A549 (cell line): ENCODE measurements around the gene ATP9A. TPM values are rescaled to one million over a fixed set of nuclear protein-coding genes. Genes with fewer than 3 reads are reported as not detected.
A peak's percentile ranks its signal among the peaks of the same experiment; 100 is the strongest.
"Not testable (repeated sequence)": the region's sequence is repeated elsewhere in the genome, so short reads cannot be mapped to it uniquely, and the experiment has no call there.

Experiments
- ATAC-seq, 2 experiments: fragments of 200-7000 bp in 1 of 2; fragments of >200 bp in 1 of 2; cut with Nextera tagmentation in 1 of 2; cut with Tn5 transposase in 1 of 2; 3 replicates each; pipeline versions ENCODE4 v1.8.0 to v1.9.1; 2018 to 2020; ENCODE audit warnings: mild to moderate bottlenecking in 1 of 2, moderate library complexity in 1 of 2
- CTCF ChIA-PET: fragments of 300-600 bp; sonication (Branson Sonifier 250); formaldehyde crosslinking; extraction: SDS; loops from one replicate; lab custom pipeline; 2021; ENCODE audit warnings: antibody characterized with exemption, inconsistent platforms; lab: Yijun Ruan, JAX
- POLR2A ChIA-PET: fragments of 350-600 bp; formaldehyde crosslinking; extraction: SDS; loops from one replicate; lab custom pipeline; 2021; ENCODE audit warnings: antibody characterized with exemption, inconsistent platforms; lab: Yijun Ruan, JAX
- DNase-seq, 2 experiments: peaks; one replicate each; pipeline versions ENCODE4 v3.0.0 to v3.0.0-alpha.2; 2011 to 2016; ENCODE audit warnings: low read depth in 1 of 2, low spot score in 1 of 2
- FAIRE-seq: peaks from 2 replicates; lab custom pipeline; 2011; peaks lifted over from hg19 to GRCh38; lab: Jason Lieb, UNC
- H3K27ac ChIP-seq, 2 experiments: fragments of >200 bp; sonication (Bioruptor Twin); formaldehyde crosslinking; 3 replicates each; pipeline ENCODE4 v1.5.1; 2016 to 2017
- H3K4me1 ChIP-seq: fragments of >200 bp; sonication (Bioruptor Twin); formaldehyde crosslinking; 3 replicates; pipeline ENCODE4 v1.6.1; 2016
- H3K4me2 ChIP-seq: fragments of >200 bp; sonication (Bioruptor Twin); formaldehyde crosslinking; 3 replicates; pipeline ENCODE4 v1.6.1; 2016
- H3K4me3 ChIP-seq: fragments of >200 bp; sonication (Bioruptor Twin); formaldehyde crosslinking; 3 replicates; pipeline ENCODE4 v1.5.1; 2016
- H3K9me3 ChIP-seq: fragments of >200 bp; sonication (Bioruptor Twin); formaldehyde crosslinking; 3 replicates; pipeline ENCODE4 v1.6.1; 2016
- CBX2 ChIP-seq: fragments of 200-600 bp; sonication (generic); IDR thresholded peaks from 2 replicates; pipeline ENCODE4 v1.6.1; 2016; ENCODE audit warnings: low read depth, mild to moderate bottlenecking, borderline replicate concordance
- EHF ChIP-seq: fragments of 250-450 bp; sonication (Bioruptor Pico); IDR thresholded peaks from 2 replicates; pipeline ENCODE4 v1.5.0; 2020; ENCODE audit warnings: mild to moderate bottlenecking
- ESRRA ChIP-seq: fragments of 150-350 bp; IDR thresholded peaks from 2 replicates; pipeline ENCODE4 v1.6.1; 2014; ENCODE audit warnings: mild to moderate bottlenecking, low read length, borderline replicate concordance
- FOSL2 ChIP-seq, 2 experiments: fragments of 450-650 bp in 1 of 2; fragments of >200 bp in 1 of 2; sonication (Bioruptor Twin) in 1 of 2; formaldehyde crosslinking; IDR thresholded peaks; 2 replicates each; pipeline versions ENCODE4 v1.5.0 to v1.6.1; 2016 to 2020; ENCODE audit warnings: mild to moderate bottlenecking in 1 of 2, moderate library complexity in 1 of 2
- HEYL ChIP-seq: fragments of 250-450 bp; sonication (Bioruptor Pico); IDR thresholded peaks from 2 replicates; pipeline ENCODE4 v1.8.0; 2021; ENCODE audit warnings: mild to moderate bottlenecking, moderate library complexity
- JUN ChIP-seq, 2 experiments: fragments of >200 bp; sonication (Bioruptor Twin); formaldehyde crosslinking; IDR thresholded peaks; 2 replicates in 1 of 2; 3 replicates in 1 of 2; pipeline ENCODE4 v1.6.1; 2016 to 2017
- KDM1A ChIP-seq: fragments of 200-600 bp; sonication (generic); IDR thresholded peaks from 2 replicates; pipeline ENCODE4 v1.6.1; 2016; ENCODE audit warnings: low read depth, mild to moderate bottlenecking
- POLR2AphosphoS2 ChIP-seq: conservative IDR thresholded peaks from 2 replicates; pipeline ENCODE4 v1.6.1; 2012; ENCODE audit warnings: low read length, improper control_type of control experiment, inconsistent platforms
- RAD21 ChIP-seq, 2 experiments: fragments of >200 bp in 1 of 2; sonication (Bioruptor Twin) in 1 of 2; formaldehyde crosslinking in 1 of 2; IDR thresholded peaks in 1 of 2; conservative IDR thresholded peaks in 1 of 2; 2 replicates in 1 of 2; 3 replicates in 1 of 2; pipeline ENCODE4 v1.6.1; 2012 to 2018; ENCODE audit warnings: inconsistent platforms in 1 of 2
- RCOR1 ChIP-seq: fragments of 150-350 bp; IDR thresholded peaks from 2 replicates; pipeline ENCODE4 v1.6.1; 2014; ENCODE audit warnings: antibody characterized with exemption, low read length, low read depth
- RNF2 ChIP-seq: fragments of 200-600 bp; sonication (generic); IDR thresholded peaks from 2 replicates; pipeline ENCODE4 v1.6.1; 2016; ENCODE audit warnings: low read depth, mild to moderate bottlenecking, antibody characterized with exemption, moderate library complexity, borderline replicate concordance
- ZC3H11A ChIP-seq: fragments of 450-650 bp; IDR thresholded peaks from 2 replicates; pipeline ENCODE4 v1.6.1; 2014; ENCODE audit warnings: antibody characterized with exemption, mild to moderate bottlenecking
- WGBS: methylation state at CpG from one replicate; pipeline ENCODE4 v1.1.6; 2017; ENCODE audit errors: missing lambda C conversion rate; 5-methylcytosine and 5-hydroxymethylcytosine counted together
- polyA plus RNA-seq, 4 experiments: library from polyadenylated mRNA; depleted of rRNA in 3 of 4; stranded (reverse); fragments of >200 nt; fragmentation: RNase III in 1 of 4; extraction: RNeasy Plus Mini Kit Qiagen cat#74134 plus additional on column Dnase treatment in 1 of 4; gene quantifications; 2 replicates in 3 of 4; 3 replicates in 1 of 4; pipeline ENCODE4 v1.2.3, GENCODE V29; 2011 to 2017
- TF ChIP-seq, protein P1 (sequence below): fragments of >200 bp; sonication (Bioruptor Twin); formaldehyde crosslinking; IDR thresholded peaks from 2 replicates; pipeline ENCODE4 v1.6.1; 2016
- TF ChIP-seq, protein P2 (sequence below): fragments of >200 bp; sonication (Bioruptor Twin); formaldehyde crosslinking; IDR thresholded peaks from 3 replicates; pipeline ENCODE4 v1.5.1; 2016
- TF ChIP-seq, protein P3 (sequence below): fragments of 250-450 bp; sonication (Bioruptor Pico); IDR thresholded peaks from 2 replicates; pipeline ENCODE4 v1.5.0; 2020; ENCODE audit warnings: low read depth, mild to moderate bottlenecking, moderate library complexity
- TF ChIP-seq, protein P4 (sequence below): fragments of 200-600 bp; sonication (generic); IDR thresholded peaks from 2 replicates; pipeline ENCODE4 v1.6.1; 2016; ENCODE audit warnings: antibody characterized with exemption, mild to moderate bottlenecking, moderate library complexity

The ATP9A gene
- polyA plus RNA-seq, 2 of the 4 experiments (the other 2 are of a cell fraction), result 9.9 to 23.6 TPM

DNA sequence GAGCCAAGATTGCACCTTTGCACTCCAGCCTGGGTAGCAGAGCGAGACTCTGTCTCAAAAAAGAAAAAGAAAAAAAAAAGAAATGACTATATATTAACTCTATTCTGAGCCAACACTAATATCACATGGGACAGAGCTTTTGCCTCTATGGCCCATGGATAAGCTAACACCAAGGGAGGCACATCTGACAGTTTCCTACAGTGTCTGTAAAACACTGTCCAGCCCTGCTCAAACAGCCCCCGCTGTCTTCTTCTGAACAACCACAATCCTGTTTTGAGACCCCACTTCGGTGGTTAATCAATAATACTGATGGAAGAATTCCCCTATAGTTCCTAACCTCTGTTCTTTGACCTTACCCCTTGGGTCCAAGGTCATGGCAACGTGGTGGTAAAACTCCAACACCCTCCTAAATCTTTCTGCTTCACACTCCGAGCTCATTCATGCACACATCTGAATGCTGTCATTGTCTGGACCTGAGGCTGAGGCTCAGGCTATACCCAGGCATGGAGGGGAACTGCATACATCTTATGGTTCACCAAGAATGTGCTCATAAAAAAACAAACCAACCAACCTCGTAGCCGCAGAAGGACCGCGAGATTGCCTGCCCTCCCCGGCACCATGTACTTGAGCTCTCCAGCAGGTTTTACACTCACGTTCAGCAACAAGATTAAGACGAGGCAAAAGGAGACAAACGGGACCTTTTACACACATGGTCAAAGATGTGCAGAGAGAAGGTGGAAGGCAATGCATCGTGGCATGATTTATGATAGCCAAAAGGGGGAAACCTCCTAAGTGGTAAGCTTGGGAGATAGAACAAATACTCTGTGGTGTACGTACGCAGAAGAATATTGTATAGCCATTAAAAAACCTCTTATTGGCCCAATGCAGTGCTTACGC, 120.3 kb downstream of the ATP9A start (continued):
- TF ChIP-seq RAD21 (conservative IDR thresholded peaks at IDR 0.05 in 1 of 2, IDR thresholded peaks at IDR 0.05 in 1 of 2) (no peak), JUN (IDR thresholded peaks at IDR 0.05) (no peak), RCOR1 (no peak), ESRRA (no peak), POLR2AphosphoS2 (no peak)
- TF ChIP-seq, protein P1, sequence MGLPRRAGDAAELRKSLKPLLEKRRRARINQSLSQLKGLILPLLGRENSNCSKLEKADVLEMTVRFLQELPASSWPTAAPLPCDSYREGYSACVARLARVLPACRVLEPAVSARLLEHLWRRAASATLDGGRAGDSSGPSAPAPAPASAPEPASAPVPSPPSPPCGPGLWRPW, result no peak

DNA sequence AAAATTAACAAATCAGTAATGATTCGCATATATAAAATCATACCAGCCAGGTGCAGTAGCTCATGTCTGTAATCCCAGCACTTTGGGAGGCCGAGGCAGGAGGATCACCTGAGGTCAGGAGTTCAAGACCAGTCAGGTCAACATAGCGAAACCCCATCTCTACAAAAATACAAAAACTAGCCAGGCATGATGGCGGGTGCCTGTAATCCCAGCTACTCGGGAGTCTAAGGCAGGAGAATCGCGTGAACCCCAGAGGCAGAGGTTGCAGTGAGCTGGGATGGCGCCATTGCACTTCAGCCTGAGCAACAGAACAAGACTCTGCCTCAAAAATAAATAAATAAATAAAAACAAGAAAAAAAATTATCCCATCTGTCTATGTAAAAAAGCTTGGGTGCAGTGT, 124.4 kb downstream of the ATP9A start:
- ChIA-PET CTCF (interaction anchor here (0.6 to 2.9 kb wide), 7 partner anchors 8 to 439 kb away, joined by 3 to 10 read pairs (median 3); no protein-coding TSS in a partner anchor), POLR2A (interaction anchor here (0.6 kb wide), 1 partner anchor 409 kb away, joined by 7 read pairs; no protein-coding TSS in a partner anchor)
- not testable (repeated sequence) for H3K4me2 ChIP-seq, DNase-seq, H3K4me3 ChIP-seq, ATAC-seq, FAIRE-seq, H3K27ac ChIP-seq, H3K9me3 ChIP-seq
- TF ChIP-seq, protein P2, sequence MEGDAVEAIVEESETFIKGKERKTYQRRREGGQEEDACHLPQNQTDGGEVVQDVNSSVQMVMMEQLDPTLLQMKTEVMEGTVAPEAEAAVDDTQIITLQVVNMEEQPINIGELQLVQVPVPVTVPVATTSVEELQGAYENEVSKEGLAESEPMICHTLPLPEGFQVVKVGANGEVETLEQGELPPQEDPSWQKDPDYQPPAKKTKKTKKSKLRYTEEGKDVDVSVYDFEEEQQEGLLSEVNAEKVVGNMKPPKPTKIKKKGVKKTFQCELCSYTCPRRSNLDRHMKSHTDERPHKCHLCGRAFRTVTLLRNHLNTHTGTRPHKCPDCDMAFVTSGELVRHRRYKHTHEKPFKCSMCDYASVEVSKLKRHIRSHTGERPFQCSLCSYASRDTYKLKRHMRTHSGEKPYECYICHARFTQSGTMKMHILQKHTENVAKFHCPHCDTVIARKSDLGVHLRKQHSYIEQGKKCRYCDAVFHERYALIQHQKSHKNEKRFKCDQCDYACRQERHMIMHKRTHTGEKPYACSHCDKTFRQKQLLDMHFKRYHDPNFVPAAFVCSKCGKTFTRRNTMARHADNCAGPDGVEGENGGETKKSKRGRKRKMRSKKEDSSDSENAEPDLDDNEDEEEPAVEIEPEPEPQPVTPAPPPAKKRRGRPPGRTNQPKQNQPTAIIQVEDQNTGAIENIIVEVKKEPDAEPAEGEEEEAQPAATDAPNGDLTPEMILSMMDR, result peak; percentile 18; the same call in 2 of the 3 replicates
- peak in 1 of 2 experiments; percentile 31; a peak in 3 of 5 replicates for TF ChIP-seq RAD21 (conservative IDR thresholded peaks at IDR 0.05 in 1 of 2, IDR thresholded peaks at IDR 0.05 in 1 of 2)
- 89% methylated on average over 8 of the region's 8 CpGs for WGBS
- peaks cover 12% of the 10 kb centered on the region; the same call in 1 of the 3 replicates for H3K4me1 ChIP-seq

DNA sequence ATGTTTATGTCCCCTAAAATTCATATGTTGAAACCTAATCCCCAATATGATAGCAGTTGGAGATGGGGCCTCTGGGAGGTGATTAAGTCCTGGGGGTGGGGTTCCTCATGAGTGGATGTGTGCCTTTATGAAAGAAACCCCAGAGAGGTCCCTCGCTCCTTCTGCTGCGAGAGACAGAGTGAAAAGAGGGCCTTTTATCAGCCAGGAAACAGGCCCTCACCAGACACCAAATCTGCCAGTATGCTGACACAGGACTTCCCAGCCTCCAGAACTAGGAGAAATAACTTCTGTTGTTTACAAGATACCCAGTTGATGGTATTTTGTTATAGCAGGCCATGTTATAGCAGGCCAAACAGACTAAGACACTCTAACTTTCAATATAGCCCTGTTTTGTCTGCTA, 124.8 kb downstream of the ATP9A start:
- TF ChIP-seq, protein P3, sequence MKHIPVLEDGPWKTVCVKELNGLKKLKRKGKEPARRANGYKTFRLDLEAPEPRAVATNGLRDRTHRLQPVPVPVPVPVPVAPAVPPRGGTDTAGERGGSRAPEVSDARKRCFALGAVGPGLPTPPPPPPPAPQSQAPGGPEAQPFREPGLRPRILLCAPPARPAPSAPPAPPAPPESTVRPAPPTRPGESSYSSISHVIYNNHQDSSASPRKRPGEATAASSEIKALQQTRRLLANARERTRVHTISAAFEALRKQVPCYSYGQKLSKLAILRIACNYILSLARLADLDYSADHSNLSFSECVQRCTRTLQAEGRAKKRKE (CRISPR knock-in tag), result no peak
- TF ChIP-seq CBX2, result no peak
- TF ChIP-seq EHF (CRISPR knock-in tag), result no peak
- TF ChIP-seq RNF2, result no peak
- no peak for TF ChIP-seq KDM1A
- TF ChIP-seq HEYL, result no peak
- no peak for TF ChIP-seq FOSL2 (IDR thresholded peaks at IDR 0.05)
- TF ChIP-seq FOSL2 (CRISPR knock-in tag; IDR thresholded peaks at IDR 0.05), result no peak
- TF ChIP-seq, protein P4, sequence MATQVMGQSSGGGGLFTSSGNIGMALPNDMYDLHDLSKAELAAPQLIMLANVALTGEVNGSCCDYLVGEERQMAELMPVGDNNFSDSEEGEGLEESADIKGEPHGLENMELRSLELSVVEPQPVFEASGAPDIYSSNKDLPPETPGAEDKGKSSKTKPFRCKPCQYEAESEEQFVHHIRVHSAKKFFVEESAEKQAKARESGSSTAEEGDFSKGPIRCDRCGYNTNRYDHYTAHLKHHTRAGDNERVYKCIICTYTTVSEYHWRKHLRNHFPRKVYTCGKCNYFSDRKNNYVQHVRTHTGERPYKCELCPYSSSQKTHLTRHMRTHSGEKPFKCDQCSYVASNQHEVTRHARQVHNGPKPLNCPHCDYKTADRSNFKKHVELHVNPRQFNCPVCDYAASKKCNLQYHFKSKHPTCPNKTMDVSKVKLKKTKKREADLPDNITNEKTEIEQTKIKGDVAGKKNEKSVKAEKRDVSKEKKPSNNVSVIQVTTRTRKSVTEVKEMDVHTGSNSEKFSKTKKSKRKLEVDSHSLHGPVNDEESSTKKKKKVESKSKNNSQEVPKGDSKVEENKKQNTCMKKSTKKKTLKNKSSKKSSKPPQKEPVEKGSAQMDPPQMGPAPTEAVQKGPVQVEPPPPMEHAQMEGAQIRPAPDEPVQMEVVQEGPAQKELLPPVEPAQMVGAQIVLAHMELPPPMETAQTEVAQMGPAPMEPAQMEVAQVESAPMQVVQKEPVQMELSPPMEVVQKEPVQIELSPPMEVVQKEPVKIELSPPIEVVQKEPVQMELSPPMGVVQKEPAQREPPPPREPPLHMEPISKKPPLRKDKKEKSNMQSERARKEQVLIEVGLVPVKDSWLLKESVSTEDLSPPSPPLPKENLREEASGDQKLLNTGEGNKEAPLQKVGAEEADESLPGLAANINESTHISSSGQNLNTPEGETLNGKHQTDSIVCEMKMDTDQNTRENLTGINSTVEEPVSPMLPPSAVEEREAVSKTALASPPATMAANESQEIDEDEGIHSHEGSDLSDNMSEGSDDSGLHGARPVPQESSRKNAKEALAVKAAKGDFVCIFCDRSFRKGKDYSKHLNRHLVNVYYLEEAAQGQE, result no peak
- TF ChIP-seq ZC3H11A, result no peak
- 96% methylated on average over 2 of the region's 2 CpGs for WGBS
- ChIA-PET CTCF (interaction anchor here (0.6 to 2.9 kb wide), 6 partner anchors 18 to 439 kb away, joined by 3 to 10 read pairs (median 4); no protein-coding TSS in a partner anchor), POLR2A (interaction anchor here (0.6 kb wide), 1 partner anchor 409 kb away, joined by 7 read pairs; no protein-coding TSS in a partner anchor)
- Histone ChIP-seq H3K9me3 (no peaks in the 10 kb centered on the region), H3K27ac (no peak overlapping the region), H3K4me2 (no peak overlapping the region), H3K4me3 (no peak overlapping the region), H3K4me1 (peaks cover 13% of the 10 kb centered on the region; the same call in 1 of the 3 replicates)
- ATAC-seq, result no peak
- FAIRE-seq, result no peak
- no peak for DNase-seq
